Osteoblast (primary cell): ENCODE measurements around the gene PPP1R9B. TPM values are rescaled to one million over a fixed set of nuclear protein-coding genes. Genes with fewer than 3 reads are reported as not detected.
A peak's percentile ranks its signal among the peaks of the same experiment; 100 is the strongest.

ENCODE experiments used
- DNase-seq: peaks from one replicate; pipeline ENCODE4 v3.0.0; 2011; ENCODE audit warnings: low spot score, mixed read lengths; ENCODE audit not compliant: insufficient read length; ENCODE audit errors: missing footprints
- H2AFZ ChIP-seq: 2 replicates; pipeline ENCODE4 v1.6.0; 2011; ENCODE audit warnings: mild to moderate bottlenecking, low read length
- H3K27ac ChIP-seq: 2 replicates; pipeline ENCODE4 v1.5.1; 2011; ENCODE audit warnings: mild to moderate bottlenecking, low read depth, low read length, moderate library complexity
- H3K27me3 ChIP-seq: 2 replicates; pipeline ENCODE4 v1.6.0; 2012; ENCODE audit warnings: mild to moderate bottlenecking, control low read depth, inconsistent platforms, low read length, moderate library complexity; ENCODE audit not compliant: insufficient read depth
- H3K36me3 ChIP-seq: 2 replicates; pipeline ENCODE4 v1.5.1; 2011; ENCODE audit warnings: mild to moderate bottlenecking, low read length, control low read depth, moderate library complexity; ENCODE audit not compliant: insufficient read depth
- H3K4me1 ChIP-seq: 2 replicates; pipeline ENCODE4 v1.5.1; 2011; ENCODE audit warnings: mild to moderate bottlenecking, low read length, control low read depth, moderate library complexity; ENCODE audit not compliant: insufficient read depth
- H3K4me2 ChIP-seq: 2 replicates; pipeline ENCODE4 v1.6.0; 2011; ENCODE audit warnings: mild to moderate bottlenecking, low read length; ENCODE audit not compliant: insufficient read depth
- H3K4me3 ChIP-seq: fragments of 200-600 bp; sonication (generic); 3 replicates; pipeline ENCODE4 v1.5.1; 2012; ENCODE audit warnings: mild to moderate bottlenecking, low read length, inconsistent platforms; ENCODE audit not compliant: insufficient read depth
- H3K79me2 ChIP-seq: 2 replicates; pipeline ENCODE4 v1.6.0; 2012; ENCODE audit warnings: mild to moderate bottlenecking, low read length, control low read depth, inconsistent platforms; ENCODE audit not compliant: insufficient read depth
- H3K9me3 ChIP-seq: 2 replicates; pipeline ENCODE4 v1.5.1; 2011; ENCODE audit warnings: low read depth, low read length, control low read depth
- H4K20me1 ChIP-seq: 2 replicates; pipeline ENCODE4 v1.6.0; 2012; ENCODE audit warnings: mild to moderate bottlenecking, low read length, control low read depth; ENCODE audit not compliant: insufficient read depth
- total RNA-seq: library from RNA; depleted of rRNA; stranded (reverse); fragments of >200 nt; gene quantifications from 2 replicates; pipeline ENCODE4 v1.2.3, GENCODE V29; 2012
- TF ChIP-seq, protein P1 (sequence below): IDR thresholded peaks from 2 replicates; pipeline ENCODE4 v1.5.1; 2011; ENCODE audit warnings: mild to moderate bottlenecking, low read depth, low read length, moderate library complexity; ENCODE audit errors: extremely low read depth

The PPP1R9B gene
- total RNA-seq, 1 donor: 48.9 TPM

DNA sequence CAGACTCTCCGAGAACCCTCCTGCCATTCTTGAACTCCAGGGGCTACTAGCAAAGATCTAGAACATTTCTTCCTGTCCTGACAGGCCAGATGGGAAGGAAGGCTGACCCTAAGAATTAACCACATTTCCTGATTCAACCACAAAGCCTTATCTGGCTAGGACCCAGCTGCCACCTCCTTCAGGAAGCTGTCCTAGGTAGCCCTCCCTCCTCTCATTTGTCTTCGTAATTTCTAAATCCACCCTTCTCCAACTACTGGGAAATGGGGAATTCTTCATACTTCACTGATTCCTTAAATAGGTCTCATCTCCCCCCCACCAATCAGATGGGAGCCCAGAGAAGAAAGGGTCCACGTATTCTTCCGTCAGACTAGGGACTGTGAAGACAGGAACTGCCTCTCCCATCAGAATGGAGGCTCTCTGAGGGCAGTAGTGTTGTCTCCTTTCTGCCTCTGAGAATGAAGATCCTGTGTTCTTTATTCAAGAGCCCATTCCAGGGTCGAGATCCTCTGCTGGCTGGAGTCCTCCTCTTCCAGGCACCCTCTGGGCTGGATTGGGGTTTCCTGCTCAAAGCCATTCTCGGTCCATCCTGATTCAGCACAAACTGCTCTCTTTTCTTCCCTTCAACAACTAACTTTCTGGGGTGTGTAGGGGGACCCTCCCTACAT lies 22.6 kb downstream of the PPP1R9B start:
- Histone ChIP-seq H3K27me3 (no peaks in the 10 kb centered on the region), H3K9me3 (no peaks in the 10 kb centered on the region), H3K4me3 (no peak overlapping the region), H3K4me2 (no peak overlapping the region), H3K36me3 (peaks cover 3% of the 10 kb centered on the region), H2AFZ (no peak overlapping the region), H3K79me2 (no peaks in the 10 kb centered on the region), H3K4me1 (peaks cover 6% of the 10 kb centered on the region), H3K27ac (no peak overlapping the region), H4K20me1 (peaks cover 10% of the 10 kb centered on the region)
- TF ChIP-seq, protein P1, sequence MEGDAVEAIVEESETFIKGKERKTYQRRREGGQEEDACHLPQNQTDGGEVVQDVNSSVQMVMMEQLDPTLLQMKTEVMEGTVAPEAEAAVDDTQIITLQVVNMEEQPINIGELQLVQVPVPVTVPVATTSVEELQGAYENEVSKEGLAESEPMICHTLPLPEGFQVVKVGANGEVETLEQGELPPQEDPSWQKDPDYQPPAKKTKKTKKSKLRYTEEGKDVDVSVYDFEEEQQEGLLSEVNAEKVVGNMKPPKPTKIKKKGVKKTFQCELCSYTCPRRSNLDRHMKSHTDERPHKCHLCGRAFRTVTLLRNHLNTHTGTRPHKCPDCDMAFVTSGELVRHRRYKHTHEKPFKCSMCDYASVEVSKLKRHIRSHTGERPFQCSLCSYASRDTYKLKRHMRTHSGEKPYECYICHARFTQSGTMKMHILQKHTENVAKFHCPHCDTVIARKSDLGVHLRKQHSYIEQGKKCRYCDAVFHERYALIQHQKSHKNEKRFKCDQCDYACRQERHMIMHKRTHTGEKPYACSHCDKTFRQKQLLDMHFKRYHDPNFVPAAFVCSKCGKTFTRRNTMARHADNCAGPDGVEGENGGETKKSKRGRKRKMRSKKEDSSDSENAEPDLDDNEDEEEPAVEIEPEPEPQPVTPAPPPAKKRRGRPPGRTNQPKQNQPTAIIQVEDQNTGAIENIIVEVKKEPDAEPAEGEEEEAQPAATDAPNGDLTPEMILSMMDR: no peak
- peak; percentile 90 for DNase-seq

DNA sequence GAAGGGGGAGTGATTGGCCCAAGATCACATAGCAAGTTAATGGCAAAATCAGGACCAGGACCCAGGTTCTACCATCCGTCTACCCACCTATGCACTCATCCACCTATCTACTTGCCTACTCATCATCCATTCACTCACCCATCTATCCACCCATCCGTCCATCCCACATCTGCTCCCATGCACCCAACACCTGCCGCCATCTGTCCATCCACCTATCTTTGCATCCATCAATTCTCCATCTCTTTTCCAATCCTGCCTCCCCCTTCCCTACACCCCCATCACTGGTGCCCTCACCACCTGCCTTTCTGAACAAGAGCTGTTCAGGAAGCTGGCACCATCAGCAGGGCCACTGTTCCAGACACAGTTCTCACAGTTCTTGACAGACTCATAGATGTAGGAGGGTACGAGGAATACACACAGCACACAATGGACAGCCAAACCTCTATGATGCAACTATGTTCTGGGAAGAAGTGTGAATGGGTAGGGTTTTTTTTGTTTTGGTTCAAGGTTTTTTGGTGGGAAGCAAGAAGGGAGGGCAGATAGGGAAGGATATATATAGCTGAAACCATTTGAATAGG lies 25.0 kb downstream of the PPP1R9B start:
- H3K27ac ChIP-seq: no peak overlapping the region
- DNase-seq: no peak
- no peaks in the 10 kb centered on the region for H4K20me1 ChIP-seq
- H3K4me1 ChIP-seq: no peaks in the 10 kb centered on the region
- no peaks in the 10 kb centered on the region for H3K27me3 ChIP-seq
- no peak overlapping the region for H2AFZ ChIP-seq
- H3K79me2 ChIP-seq: no peaks in the 10 kb centered on the region
- no peaks in the 10 kb centered on the region for H3K9me3 ChIP-seq
- H3K4me3 ChIP-seq: no peak overlapping the region
- TF ChIP-seq, protein P1: no peak
- no peak overlapping the region for H3K4me2 ChIP-seq
- no peaks in the 10 kb centered on the region for H3K36me3 ChIP-seq

DNA sequence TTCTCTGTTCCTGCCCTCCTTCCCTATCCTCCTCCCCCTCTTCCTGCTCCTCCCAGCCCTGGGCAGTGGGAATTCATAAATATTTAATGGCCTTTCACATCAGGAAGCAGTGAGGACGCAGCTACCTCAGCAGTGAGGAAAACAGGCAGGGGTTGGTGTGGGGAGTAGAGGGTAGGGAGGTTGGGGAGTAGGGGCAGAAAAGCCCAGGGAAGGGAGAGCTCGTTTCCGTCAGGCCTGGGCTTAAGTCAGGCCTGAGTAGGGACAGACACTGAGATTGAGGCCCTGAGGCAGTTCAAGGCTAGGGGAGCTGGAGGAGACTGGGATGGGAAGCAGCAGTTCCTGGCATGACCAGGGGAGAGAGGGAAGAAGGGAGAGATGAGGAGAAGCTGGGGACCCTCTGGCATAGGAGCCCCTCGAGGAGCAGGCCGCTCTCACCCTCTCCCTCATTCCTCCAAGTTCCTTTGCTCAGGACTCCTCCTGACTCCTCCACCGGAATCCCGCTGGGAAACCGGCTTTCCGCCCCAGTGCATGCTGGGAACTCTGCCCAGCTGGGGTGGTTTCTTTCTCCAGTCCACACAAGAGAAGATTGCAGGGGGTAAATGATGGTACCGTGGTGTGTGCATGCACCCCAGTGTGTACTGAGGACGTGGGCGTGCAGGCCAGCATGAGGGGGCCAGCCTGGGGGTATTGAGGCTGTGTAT lies 26.7 kb downstream of the PPP1R9B start:
- Histone ChIP-seq H2AFZ (peak overlapping the region; percentile 64), H3K27ac (no peak overlapping the region), H4K20me1 (no peaks in the 10 kb centered on the region), H3K9me3 (no peaks in the 10 kb centered on the region), H3K4me1 (no peaks in the 10 kb centered on the region), H3K4me3 (no peak overlapping the region), H3K79me2 (no peaks in the 10 kb centered on the region), H3K27me3 (no peaks in the 10 kb centered on the region), H3K4me2 (no peak overlapping the region), H3K36me3 (no peaks in the 10 kb centered on the region)
- TF ChIP-seq, protein P1: no peak
- peak; percentile 95 for DNase-seq

DNA sequence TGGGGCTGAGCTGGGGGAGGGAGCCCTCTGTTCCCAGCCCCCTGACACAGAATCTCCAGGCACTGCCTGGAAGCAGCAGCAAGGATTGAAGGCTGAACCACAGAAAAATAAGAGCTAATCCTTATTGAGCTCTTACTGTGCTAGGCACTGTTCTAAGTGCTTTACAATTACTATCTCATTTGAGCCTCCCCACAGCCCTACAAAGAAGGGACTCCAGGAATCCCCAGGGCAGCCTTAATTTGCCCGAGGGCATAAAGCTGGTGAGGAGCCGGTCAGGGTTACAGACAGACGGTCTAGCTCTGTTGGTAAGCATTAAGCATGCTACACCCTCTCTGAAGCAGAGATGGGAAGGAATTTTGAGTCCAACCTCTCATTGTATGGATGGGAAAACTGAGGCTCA lies 27.5 kb downstream of the PPP1R9B start:
- H3K27ac ChIP-seq: no peak overlapping the region

More for the DNA sequence above, 27.5 kb downstream of the PPP1R9B start:
- H3K4me1 ChIP-seq: no peaks in the 10 kb centered on the region
- no peak overlapping the region for H3K4me2 ChIP-seq
- peak; percentile 72 for DNase-seq
- H3K79me2 ChIP-seq: no peaks in the 10 kb centered on the region
- H3K27me3 ChIP-seq: no peaks in the 10 kb centered on the region
- no peaks in the 10 kb centered on the region for H3K9me3 ChIP-seq
- H3K4me3 ChIP-seq: no peak overlapping the region
- no peaks in the 10 kb centered on the region for H4K20me1 ChIP-seq
- H2AFZ ChIP-seq: no peak overlapping the region
- TF ChIP-seq, protein P1: no peak
- H3K36me3 ChIP-seq: no peaks in the 10 kb centered on the region
